ENCODE measurements around the gene TCAP.
"Not testable (repeated sequence)": the region's sequence is repeated elsewhere in the genome, so short reads cannot be mapped to it uniquely, and the experiment has no call there.

Gene TCAP

DNA sequence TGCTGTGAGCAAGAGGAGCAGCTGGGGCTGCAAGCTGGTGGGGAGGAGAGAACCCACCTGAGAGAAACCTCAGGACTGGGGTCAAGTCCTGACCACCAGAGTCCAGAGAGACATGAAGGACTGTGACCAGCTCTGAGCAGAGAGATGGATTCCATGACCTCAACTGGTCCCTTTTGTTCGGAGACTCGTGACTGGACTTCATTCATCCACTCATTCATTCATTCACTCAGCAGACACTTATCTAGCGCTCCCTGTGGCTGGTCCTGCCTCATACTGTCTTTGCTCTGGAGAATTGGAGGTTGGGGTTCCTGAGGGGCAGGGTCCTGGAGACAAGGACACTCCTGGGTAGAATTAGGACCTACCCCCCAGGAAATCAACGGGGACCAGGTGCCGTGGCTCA lies 38.8 kb downstream of the TCAP start:
- no peak for TF ChIP-seq JUND (IDR thresholded peaks at IDR 0.05; ENCODE audit: low read depth)
- in situ Hi-C loops (cut with HindIII; ENCODE audit: low pct_unique_long_range_greater_than_20kb, low sequenced_read_pairs) = no loop called here
- no peak for DNase-seq (ENCODE audit: low read depth in 1 of 2, low spot score in 1 of 2)

GRCh38 chr17:39704821-39705551 lies 39.8 kb downstream of the TCAP start:
- in situ Hi-C loops (cut with HindIII; ENCODE audit: low pct_unique_long_range_greater_than_20kb, low sequenced_read_pairs) = no loop called here
- DNase-seq (ENCODE audit: low read depth in 1 of 2, low spot score in 1 of 2) = peak; percentile 77 to 92

GRCh38 chr17:39705786-39706348 lies 40.7 kb downstream of the TCAP start:
- DNase-seq (ENCODE audit: low read depth in 1 of 2, low spot score in 1 of 2) = peak; percentile 62 to 96
- TF ChIP-seq JUND (IDR thresholded peaks at IDR 0.05; ENCODE audit: low read depth) = peak; percentile 83

More at GRCh38 chr17:39704821-39705551, 39.8 kb downstream of the TCAP start:
- no peak for TF ChIP-seq JUND (IDR thresholded peaks at IDR 0.05; ENCODE audit: low read depth)

DNA sequence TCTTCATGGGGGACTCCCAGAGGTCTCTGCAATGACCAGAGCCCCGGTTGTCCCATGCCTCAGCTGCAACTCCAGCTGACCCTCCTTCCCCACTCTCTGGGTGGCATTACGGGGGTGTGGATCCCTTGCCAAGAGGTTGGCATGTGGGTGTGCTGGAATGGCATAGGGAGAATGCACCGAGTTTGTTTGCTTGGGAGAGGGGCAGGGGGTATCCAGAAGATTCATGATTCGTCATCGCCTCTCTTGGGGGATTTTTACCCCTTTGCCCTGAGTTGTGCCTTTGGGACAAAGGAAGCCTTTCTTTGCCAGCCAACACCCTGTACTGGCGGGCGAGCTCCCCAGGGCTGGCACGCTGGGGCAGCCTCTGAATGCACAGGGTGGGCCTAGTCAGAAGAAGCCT lies 41.2 kb downstream of the TCAP start:
- no peak for TF ChIP-seq JUND (IDR thresholded peaks at IDR 0.05; ENCODE audit: low read depth)
- no peak for DNase-seq (ENCODE audit: low read depth in 1 of 2, low spot score in 1 of 2)
- in situ Hi-C loops (cut with HindIII; ENCODE audit: low pct_unique_long_range_greater_than_20kb, low sequenced_read_pairs) = no loop called here

More at GRCh38 chr17:39705786-39706348, 40.7 kb downstream of the TCAP start:
- in situ Hi-C loops (cut with HindIII; ENCODE audit: low pct_unique_long_range_greater_than_20kb, low sequenced_read_pairs) = no loop called here

DNA sequence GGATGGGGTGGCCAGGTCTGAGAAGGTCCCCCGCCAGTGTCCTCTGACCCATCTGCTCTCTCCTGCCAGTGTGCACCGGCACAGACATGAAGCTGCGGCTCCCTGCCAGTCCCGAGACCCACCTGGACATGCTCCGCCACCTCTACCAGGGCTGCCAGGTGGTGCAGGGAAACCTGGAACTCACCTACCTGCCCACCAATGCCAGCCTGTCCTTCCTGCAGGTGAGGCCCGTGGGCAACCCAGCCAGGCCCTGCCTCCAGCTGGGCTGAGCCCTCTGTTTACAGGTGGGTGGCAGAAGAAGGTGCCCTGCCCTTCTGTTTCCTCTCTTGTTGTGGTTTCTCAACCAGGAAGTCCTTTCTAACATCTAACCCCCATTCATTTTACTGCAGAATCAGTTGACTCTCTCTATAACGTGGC lies 41.8 kb downstream of the TCAP start:
- no peak for TF ChIP-seq JUND (IDR thresholded peaks at IDR 0.05; ENCODE audit: low read depth)
- no peak for DNase-seq (ENCODE audit: low read depth in 1 of 2, low spot score in 1 of 2)
- in situ Hi-C loops (cut with HindIII; ENCODE audit: low pct_unique_long_range_greater_than_20kb, low sequenced_read_pairs) = no loop called here

- no peak for DNase-seq (ENCODE audit: low read depth in 1 of 2, low spot score in 1 of 2)
- in situ Hi-C loops (cut with HindIII; ENCODE audit: low pct_unique_long_range_greater_than_20kb, low sequenced_read_pairs) = no loop called here
- no peak for TF ChIP-seq JUND (IDR thresholded peaks at IDR 0.05; ENCODE audit: low read depth)
Observed at GRCh38 chr17:39709319-39709997, 44.3 kb downstream of the TCAP start.

GRCh38 chr17:39709998-39710964 lies 45.1 kb downstream of the TCAP start:
- no peak for DNase-seq (ENCODE audit: low read depth in 1 of 2, low spot score in 1 of 2)
- no peak for TF ChIP-seq JUND (IDR thresholded peaks at IDR 0.05; ENCODE audit: low read depth)
- in situ Hi-C loops (cut with HindIII; ENCODE audit: low pct_unique_long_range_greater_than_20kb, low sequenced_read_pairs) = no loop called here

GRCh38 chr17:39711071-39711470 lies 45.9 kb downstream of the TCAP start:
- DNase-seq (ENCODE audit: low read depth in 1 of 2, low spot score in 1 of 2); in situ Hi-C loops (cut with HindIII; ENCODE audit: low pct_unique_long_range_greater_than_20kb, low sequenced_read_pairs): not testable (repeated sequence)

DNA sequence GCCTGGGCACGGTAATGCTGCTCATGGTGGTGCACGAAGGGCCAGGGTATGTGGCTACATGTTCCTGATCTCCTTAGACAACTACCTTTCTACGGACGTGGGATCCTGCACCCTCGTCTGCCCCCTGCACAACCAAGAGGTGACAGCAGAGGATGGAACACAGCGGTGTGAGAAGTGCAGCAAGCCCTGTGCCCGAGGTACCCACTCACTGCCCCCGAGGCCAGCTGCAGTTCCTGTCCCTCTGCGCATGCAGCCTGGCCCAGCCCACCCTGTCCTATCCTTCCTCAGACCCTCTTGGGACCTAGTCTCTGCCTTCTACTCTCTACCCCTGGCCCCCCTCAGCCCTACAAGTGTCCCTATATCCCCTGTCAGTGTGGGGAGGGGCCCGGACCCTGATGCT lies 46.7 kb downstream of the TCAP start:
- no peak for TF ChIP-seq JUND (IDR thresholded peaks at IDR 0.05; ENCODE audit: low read depth)
- in situ Hi-C loops (cut with HindIII; ENCODE audit: low pct_unique_long_range_greater_than_20kb, low sequenced_read_pairs) = no loop called here

DNA sequence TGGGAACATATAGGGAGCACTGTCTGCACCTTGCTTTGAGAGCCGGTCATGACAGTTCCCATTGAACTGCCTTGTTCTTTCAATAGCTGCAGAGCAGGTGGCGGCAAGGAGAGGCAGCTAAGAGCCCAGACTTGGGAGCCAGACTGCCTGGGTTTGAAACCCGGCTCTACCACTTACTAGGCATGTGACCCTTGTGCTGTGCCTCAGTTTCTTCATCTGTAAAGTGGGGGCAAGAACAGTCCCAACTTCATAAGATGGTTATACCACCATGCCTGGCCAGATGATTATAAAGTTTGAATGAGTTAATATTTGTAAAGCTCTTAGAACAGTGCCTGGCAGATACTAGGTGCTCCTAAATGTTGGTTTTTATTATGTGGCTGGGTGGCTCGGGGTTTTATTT lies 49.1 kb downstream of the TCAP start:
- TF ChIP-seq JUND (IDR thresholded peaks at IDR 0.05; ENCODE audit: low read depth) = no peak
- in situ Hi-C loops (cut with HindIII; ENCODE audit: low pct_unique_long_range_greater_than_20kb, low sequenced_read_pairs) = no loop called here
- no peak for DNase-seq (ENCODE audit: low read depth in 1 of 2, low spot score in 1 of 2)

More for the DNA sequence above, 46.7 kb downstream of the TCAP start:
- DNase-seq (ENCODE audit: low read depth in 1 of 2, low spot score in 1 of 2) = no peak

DNA sequence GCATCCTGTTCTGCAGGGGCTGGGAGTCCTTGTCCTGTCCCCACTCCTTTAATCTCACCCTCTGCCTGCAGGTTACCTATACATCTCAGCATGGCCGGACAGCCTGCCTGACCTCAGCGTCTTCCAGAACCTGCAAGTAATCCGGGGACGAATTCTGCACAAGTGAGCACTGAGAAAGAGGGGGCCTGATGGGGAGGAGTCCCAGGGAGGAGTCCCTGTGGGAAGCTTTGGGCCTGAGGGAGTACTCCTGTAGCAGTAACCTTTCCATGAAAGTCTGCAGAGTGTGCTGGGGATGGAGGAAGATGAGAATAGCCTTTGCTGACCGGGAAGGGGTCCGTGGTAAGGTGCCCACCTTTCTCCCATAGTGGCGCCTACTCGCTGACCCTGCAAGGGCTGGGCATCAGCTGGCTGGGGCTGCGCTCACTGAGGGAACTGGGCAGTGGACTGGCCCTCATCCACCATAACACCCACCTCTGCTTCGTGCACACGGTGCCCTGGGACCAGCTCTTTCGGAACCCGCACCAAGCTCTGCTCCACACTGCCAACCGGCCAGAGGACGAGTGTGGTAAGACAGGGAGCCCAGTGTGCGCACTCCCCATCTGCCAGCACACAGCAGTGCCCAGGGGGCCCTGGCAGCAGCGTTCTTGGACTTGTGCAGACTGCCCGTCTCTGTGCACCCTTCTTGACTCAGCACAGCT lies 50.4 kb downstream of the TCAP start:
- no peak for TF ChIP-seq JUND (IDR thresholded peaks at IDR 0.05; ENCODE audit: low read depth)
- no peak for DNase-seq (ENCODE audit: low read depth in 1 of 2, low spot score in 1 of 2)
- in situ Hi-C loops (cut with HindIII; ENCODE audit: low pct_unique_long_range_greater_than_20kb, low sequenced_read_pairs) = no loop called here

All from T47D (cell line).